HG02943 (cell line): Measurements from ENCODE around the gene OR14A2.
"Not testable (repeated sequence)": the region's sequence is repeated elsewhere in the genome, so short reads cannot be mapped to it uniquely, and the experiment has no call there.

Experiments
- ATAC-seq: cut with Tn5 transposase; IDR thresholded peaks from one replicate; pipeline ENCODE4 v1.9.1; 2021; ENCODE audit warnings: mild to moderate bottlenecking, low read depth, moderate library complexity; ENCODE audit not compliant: unreplicated experiment

The OR14A2 gene

DNA sequence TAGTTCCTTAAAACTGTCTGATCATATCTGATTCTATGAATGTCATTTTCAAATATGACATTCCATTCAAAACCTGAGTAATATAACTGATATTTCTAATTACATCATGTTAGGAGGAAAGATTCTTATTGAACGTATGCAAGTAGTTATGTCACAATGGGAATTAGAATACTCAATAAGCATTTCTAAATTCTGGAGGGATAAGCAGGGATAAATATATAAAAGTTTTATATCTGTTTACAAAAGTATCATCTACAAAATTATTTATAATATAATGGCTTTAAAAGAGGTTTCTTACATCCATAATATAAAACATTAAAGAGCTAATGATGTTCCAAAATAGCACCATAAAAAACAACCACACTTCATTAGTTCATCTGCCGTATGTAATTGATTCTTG is at the start of gene OR14A2:
TSS of gene OR14A2 (minus strand) at position 101 of the 400 bp plus-strand sequence.
- no peak for ATAC-seq

DNA sequence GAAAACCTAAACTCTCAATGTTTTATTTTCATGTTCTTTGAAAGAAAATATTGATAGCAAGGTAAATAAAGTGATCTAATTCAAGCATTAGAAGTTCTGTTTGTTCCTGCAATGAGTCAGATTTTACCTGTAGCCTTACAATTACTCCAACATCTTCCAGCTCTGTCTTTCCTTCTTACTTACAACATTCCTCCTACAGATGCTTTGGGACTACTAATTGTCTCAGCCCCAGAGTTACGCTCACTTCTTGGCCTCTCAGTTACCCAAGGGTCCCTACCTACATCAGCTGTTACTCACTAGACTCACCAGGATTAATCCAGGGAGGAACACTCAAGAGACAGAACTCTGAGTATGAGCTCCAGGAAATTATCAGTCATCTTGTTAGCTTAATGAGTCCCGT is 49.6 kb upstream of the OR14A2 start:
- no peak for ATAC-seq

DNA sequence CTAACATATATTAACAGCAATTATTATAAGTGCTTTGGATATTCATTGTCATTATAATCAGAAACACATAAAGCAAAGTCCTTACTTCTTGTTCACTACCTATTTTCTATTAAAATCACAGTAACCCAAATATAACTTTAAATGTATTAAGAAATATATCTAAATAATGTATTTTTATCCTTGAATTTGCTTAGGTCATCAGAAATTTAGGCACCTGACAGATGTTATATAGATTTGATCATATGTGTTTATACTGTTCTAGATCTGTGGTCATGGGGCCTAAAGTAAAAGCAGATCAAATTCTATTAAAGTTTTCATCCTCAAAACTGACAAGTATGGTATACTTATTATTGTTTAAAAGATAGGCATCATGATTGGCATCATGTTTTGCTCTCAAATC is 21.7 kb upstream of the OR14A2 start:
- no peak for ATAC-seq

DNA sequence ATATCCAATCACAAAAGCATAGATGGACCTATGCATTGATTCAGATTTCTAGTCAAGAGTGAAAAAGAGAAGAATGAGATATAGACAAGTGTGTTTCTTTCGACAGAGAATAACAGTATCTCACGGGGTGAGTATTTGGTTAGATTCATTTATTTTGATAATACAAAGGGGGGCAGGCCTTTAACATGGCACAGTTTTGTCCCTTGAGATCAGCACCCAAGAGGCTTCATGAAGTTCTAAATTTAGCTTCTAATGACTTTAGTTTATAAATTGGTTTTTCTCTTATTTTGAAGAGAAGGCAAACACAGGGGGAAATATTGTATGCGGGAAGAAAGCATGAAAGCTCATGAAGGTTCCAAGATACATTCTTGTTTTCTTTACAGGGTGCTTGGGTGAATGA is 12.5 kb upstream of the OR14A2 start, which contains the start of gene OR1C1:
TSS of gene OR1C1 (minus strand) at position 101 of the 400 bp plus-strand sequence. CDS start 2,150 bp downstream, outside the sequence.
- no peak for ATAC-seq

DNA sequence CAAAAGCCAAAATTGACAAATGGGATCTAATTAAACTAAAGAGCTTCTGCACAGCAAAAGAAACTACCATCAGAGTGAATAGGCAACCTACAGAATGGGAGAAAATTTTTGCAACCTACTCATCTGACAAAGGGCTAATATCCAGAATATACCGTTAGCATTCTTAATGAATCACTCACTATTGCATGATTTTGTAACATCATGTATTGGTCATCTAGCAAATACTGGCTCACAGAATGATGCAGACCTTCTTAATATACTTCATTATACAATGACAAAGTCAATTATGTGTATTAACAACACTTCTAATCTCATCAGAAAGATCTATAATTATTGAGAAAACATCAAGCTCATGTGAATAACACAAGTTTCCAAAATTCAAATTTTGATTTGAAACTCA is 6.4 kb upstream of the OR14A2 start:
- ATAC-seq: not testable (repeated sequence)

DNA sequence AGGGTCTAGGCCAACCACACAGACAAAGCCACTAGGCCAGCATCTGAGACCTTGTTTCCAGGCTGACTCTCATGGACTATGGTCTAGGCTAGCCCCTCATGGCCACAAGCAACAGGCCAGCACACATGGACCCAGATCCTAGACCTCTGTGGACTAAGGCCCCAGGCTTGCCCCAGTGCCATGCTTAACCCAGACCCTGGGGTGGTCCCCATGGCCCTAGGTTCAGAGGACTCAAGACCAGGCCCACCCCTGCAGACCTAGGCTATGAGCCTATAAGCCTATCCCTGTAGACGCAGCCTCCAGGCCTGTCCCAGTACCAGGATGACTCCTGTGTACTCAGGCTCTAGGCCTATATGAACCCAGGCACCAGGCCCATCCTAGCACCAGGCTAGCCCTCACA is 1.9 kb upstream of the OR14A2 start:
- no peak for ATAC-seq

DNA sequence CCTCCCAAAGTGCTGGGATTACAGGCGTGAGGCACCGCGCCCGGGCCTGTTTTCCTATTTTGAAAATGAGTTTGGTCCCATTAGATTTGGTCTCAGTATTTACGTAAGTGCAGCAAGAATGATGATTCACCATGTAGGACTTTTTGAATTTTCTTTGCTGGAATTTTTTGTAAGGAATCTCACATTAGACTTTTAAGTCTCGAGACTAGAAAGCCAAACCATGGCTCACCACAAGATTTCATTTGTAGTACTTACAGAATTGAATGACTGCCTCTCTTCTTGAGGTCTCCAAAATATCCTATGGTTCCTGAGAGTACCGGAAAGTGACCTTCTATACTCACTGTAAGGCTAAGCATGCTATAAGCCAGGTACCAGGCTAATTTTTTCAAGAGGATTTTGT is 325 bp downstream of the OR14A2 start:
- ATAC-seq: no peak

DNA sequence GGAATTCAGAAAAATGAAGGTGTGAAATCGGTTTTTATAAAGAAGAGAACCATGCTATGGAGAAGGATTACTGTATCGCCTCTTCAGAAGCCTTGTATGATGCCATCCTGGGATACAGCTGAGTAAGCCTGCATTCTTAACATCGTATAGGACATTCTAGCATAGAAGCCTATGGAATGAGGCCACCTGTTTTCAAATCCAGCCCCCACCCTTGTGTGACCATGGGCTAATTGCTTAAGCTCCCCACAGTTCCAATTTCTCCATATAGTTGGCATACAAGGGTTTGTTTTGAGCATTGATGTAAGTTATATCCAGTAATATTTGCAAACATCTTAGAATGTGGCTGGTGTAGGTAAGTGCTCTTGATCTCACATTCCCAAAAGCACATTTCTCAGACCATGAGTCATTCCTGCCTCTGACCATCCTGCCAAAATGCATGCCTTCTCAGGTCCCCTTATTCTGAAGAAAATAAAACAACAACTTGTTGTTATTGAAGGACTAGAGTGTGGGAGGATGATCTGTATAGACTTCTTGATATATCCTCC is 1.5 kb downstream of the OR14A2 start:
- no peak for ATAC-seq

DNA sequence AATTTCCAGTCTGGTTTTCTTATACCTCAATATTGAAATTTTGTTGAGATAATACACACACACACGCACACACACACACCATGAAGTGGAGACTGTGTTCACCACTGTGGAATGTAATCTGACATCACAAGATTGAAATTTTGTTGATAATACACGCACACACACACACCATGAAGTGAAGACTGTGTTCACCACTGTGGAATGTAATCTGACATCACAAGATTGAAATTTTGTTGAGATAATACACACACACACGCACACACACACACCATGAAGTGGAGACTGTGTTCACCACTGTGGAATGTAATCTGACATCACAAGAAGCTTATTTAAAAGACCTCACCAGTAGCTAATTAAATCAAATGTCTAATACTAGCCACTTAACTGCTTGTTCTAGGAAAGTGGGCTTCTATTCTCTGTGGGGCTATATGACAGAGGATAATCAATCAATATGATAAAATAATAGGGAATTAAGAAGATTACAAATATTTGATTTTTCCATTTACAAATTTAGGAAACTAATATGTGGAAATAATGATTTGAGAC is 5.7 kb downstream of the OR14A2 start:
- ATAC-seq: not testable (repeated sequence)

DNA sequence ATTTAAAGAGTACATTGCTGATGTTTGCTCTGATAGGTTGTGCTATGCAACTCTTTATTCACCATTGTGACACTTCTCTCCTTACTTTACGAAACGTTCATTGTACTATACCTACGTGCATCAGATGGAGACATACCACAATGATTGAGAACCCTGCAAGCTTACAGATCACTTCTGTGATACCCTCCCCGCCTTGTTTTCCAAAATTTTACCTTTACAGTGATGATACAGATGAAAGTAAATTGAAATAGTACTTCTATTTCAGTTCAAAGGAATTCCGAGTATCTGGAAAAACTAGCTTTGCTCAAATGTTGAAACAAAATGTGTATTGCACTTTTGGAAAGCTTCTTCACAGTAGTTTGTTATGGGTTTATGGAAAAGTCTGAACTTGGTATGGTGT is 6.2 kb downstream of the OR14A2 start:
- no peak for ATAC-seq

DNA sequence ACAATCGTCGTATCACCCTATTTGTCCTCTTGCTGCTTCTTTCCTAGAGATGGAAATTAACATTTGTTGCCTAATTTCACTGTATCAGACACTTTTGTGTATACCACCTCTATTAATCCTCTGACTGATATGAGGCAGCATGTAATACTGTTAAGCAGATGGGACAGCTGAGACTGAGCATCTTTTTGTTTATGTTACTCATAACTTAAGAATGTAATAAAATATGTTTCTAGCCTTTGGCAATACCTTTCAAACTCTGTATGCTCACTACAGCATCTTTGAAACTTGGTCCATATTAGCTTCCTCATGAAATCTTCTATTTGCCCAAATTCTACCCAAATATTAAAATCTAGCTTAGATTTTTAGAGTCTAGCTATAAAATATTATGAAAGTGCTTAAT is 7.2 kb downstream of the OR14A2 start:
- no peak for ATAC-seq

DNA sequence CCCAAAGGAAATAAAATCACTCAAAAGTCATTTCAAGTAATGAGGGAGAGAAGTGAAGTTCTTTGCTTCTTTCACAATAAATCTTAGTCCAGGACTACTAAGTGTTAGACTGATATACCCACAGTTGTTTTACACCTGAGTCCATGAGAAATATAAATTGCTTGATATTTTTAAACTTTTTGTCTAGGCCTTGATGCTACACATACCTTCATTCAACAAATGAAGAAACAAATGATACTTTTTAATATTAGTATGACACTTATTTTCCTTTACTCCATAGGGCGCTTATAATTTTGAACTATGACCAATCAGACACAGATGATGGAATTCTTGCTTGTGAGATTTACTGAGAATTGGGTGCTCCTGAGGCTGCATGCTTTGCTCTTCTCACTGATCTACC is 9.6 kb downstream of the OR14A2 start, which contains the start of gene OR14K1:
TSS of gene OR14K1 (plus strand) at position 301 of the 400 bp plus-strand sequence. CDS start at position 301, 0 bp downstream.
- ATAC-seq: no peak

DNA sequence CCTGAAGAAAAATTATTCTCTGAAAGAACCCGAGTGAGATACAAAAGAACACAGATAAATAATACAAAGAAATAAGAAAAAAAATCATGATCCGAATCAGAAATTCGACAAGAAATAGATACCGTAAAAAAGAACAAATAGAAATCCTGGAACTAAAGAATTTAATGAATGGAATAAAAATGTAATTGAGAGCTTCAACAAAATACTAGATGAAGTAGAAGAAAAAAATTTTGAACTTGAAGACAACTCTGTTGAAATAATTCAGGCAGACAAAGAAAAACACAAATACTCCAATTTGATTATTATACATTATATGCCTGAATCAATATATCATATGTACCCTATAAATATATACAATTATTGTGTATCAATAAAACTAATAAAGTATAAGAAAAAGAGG is 26.7 kb downstream of the OR14A2 start:
- ATAC-seq: no peak

DNA sequence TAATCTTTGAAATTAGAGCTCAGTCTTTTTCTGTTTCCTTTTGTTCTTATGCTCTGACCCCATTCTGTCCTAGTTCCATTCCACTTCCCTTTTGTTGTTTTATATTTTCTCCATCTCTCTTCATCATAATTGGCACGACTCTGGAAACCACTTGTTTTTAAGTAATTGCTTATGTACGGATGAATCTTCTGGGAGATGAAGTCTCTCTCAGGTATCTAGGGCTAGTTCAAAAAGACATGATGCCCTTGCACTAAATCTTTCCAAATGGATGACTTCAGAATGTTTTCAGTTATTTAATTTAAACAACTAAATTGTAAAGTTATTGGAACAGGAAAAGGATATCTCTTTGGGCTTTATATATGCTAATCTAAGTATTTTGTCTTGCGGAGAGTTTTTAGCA is 31.4 kb downstream of the OR14A2 start, which contains the start of gene OR6F1:
TSS of gene OR6F1 (minus strand) at position 101 of the 400 bp plus-strand sequence. CDS start 3,891 bp downstream, outside the sequence.
- ATAC-seq: no peak

DNA sequence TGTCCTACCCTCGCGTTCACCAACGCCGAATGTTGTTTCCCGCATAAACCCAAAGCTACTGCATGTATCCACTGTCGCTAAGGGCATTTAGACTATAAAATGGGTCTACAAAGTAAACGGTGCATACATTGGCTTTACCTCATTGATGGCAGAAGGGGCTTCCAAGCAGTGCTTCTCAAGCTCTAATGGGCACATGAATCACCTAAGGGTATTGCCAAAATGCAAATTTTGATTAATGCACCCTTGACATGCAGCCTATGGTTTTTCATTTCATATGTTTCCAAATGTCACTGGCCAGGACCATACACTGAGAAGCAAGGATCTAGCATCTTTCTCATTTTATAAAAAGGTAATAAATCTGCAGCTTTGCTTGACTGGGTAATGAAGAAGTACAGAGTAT is 34.2 kb downstream of the OR14A2 start:
- ATAC-seq: no peak

DNA sequence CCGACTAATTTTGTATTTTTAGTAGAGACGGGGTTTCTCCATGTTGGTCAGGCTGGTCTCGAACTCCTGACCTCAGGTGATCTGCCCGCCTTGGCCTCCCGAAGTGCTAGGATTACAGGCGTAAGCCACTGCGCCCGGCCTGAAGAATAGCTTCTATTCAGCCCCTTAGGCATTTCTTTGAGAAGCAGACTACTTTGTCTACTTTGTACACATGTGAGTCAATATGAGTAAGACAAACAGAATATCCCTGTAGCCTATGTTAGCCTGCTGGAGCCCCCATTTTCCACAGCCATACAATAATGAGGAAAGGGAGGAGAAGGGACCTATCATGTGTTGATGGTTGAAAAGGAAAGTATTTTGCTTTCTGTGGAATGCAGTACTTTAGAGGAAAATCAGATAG is 37.3 kb downstream of the OR14A2 start:
- not testable (repeated sequence) for ATAC-seq

DNA sequence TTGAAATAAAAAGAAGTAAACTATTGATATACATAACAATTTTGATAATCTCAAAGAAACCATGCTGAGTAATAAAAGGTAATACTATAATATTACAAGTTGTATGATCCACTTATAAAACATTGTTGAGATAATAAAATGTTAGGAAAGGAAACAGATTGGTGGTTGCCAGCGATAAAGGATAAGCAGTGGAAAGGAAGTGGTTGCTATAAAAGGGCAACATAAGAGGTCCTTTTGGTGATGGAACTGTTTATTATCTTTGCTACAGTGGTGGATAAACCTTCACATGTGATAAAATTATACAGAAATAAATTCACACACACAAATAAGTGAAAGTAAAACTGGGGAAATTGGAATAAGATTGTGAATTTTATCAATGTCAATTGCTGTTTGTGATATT is 46.6 kb downstream of the OR14A2 start:
- ATAC-seq: no peak

DNA sequence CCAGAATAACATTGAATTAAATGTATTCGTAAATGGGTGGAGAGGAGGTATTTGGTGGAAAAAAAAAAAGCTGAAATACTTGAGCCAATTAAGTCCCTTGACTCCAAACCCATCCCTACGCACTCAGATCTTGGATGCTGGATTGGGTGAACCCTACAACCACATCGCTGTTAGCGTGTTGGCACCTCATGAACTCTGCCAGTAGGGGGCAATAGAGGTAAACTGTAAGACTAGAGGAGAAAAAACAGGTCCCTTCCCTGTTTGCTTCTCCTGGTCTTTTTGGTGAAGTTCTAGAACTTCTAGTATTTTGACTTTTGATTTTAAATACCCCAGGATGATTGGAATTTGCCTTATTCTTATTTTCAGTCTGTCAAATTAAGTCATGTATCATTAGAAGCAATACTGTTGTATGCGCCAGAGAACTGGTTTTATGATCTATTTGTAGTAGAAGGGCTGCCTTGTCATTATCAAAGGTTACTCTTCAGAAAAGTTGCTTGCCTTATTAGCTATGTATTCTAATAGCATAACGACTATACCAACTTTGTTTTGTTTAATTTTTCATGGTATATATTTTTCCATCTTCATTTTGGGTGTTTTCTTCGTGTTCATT is 66.5 kb downstream of the OR14A2 start:
- ATAC-seq: peak; percentile 86

DNA sequence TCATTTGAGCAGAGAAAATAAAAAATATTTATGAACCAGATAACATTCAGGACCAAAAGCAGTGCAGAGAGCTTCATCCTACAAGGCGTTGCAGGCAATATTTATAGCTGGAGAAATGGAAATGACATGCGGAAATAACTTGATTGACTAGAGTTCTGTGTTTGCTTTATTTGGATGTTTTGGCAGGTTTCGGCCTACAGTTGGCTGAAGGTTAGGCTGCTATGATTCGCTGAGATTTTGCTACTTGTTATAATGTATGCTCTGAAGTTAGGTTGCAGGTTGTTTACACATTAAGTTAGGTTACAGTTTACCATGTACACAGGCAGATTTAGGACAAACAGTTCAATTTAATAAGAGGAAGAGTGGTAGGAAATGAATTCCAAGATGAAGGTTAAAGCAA is 67.8 kb downstream of the OR14A2 start:
- ATAC-seq: no peak

DNA sequence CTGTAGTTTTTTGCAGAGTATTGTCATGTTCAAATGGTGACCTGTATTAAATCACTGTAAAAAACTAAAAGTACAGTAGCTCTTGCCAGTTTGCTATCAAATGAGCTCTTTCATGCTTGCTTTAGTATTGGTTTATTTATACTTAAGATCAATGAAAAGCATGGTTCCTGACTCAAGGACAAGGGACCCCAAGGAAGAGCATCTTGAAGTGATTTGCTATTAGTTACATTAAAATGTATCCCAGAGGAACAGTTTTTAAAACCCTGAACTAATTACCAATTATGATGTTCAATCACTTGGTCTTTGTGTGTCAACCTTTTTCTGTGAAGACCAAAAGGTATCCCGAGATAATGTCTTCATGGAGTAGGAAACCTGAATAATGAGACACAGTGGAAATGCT is 68.3 kb downstream of the OR14A2 start, which contains the start of gene OR13G1:
TSS of gene OR13G1 (minus strand) at position 101 of the 400 bp plus-strand sequence. CDS start 6,698 bp downstream, outside the sequence.
- no peak for ATAC-seq
